Thymus (tissue), 11 donors: ENCODE data around the gene SLC38A8. TPM values are rescaled to one million over a fixed set of nuclear protein-coding genes. Genes with fewer than 3 reads are reported as not detected.

Experiments
- DNase-seq, 9 donors: peaks; one replicate each; pipeline ENCODE4 v3.0.0-alpha.2; 2013; ENCODE audit warnings: low spot score in 9 of 9, low read depth in 6 of 9, missing footprints in 1 of 9
- H3K27ac ChIP-seq, 2 donors: one replicate each; pipeline ENCODE4 v1.5.1; 2013; ENCODE audit warnings: control low read depth in 1 of 2, low read depth in 1 of 2, low read length in 1 of 2, mild to moderate bottlenecking in 1 of 2, moderate library complexity in 1 of 2
- H3K27me3 ChIP-seq, 2 donors: one replicate each; pipeline ENCODE4 v1.5.1; 2013; ENCODE audit warnings: low read length in 1 of 2; ENCODE audit not compliant: control insufficient read depth in 2 of 2, insufficient read depth in 1 of 2
- H3K36me3 ChIP-seq, 2 donors: one replicate each; pipeline ENCODE4 v1.5.1; 2013; ENCODE audit warnings: low read length in 1 of 2, mild to moderate bottlenecking in 1 of 2, moderate library complexity in 1 of 2; ENCODE audit not compliant: control insufficient read depth in 2 of 2, insufficient read depth in 2 of 2
- H3K4me1 ChIP-seq, 2 donors: one replicate each; pipeline ENCODE4 v1.5.1; 2013; ENCODE audit warnings: low read length in 2 of 2; ENCODE audit not compliant: control insufficient read depth in 2 of 2, insufficient read depth in 2 of 2
- H3K4me3 ChIP-seq, 2 donors: one replicate each; pipeline ENCODE4 v1.5.1; 2013; ENCODE audit warnings: low read length in 2 of 2, control low read depth in 1 of 2, mild to moderate bottlenecking in 1 of 2
- H3K9me3 ChIP-seq, 2 donors: one replicate each; pipeline ENCODE4 v1.5.1; 2013; ENCODE audit warnings: low read length in 1 of 2, mild to moderate bottlenecking in 1 of 2; ENCODE audit not compliant: control insufficient read depth in 2 of 2, insufficient read depth in 1 of 2
- WGBS: extraction: QIAGEN DNeasy Blood & Tissue Kit; methylation state at CpG from one replicate; pipeline ENCODE4 v1.1.7; 2013; 5-methylcytosine and 5-hydroxymethylcytosine counted together
- polyA plus RNA-seq: library from polyadenylated mRNA; stranded (reverse); fragments of 200-250 nt; gene quantifications from one replicate; pipeline ENCODE4 v1.2.3, GENCODE V29; 2013
- total RNA-seq: library from RNA; stranded (reverse); fragments of 120-200 nt; gene quantifications from one replicate; pipeline ENCODE4 v1.2.4, GENCODE V29; 2013
- donor health status: healthy.

SLC38A8 gene
- total and polyA plus RNA-seq, 2 donors, result 0.57 to 0.66 TPM

DNA sequence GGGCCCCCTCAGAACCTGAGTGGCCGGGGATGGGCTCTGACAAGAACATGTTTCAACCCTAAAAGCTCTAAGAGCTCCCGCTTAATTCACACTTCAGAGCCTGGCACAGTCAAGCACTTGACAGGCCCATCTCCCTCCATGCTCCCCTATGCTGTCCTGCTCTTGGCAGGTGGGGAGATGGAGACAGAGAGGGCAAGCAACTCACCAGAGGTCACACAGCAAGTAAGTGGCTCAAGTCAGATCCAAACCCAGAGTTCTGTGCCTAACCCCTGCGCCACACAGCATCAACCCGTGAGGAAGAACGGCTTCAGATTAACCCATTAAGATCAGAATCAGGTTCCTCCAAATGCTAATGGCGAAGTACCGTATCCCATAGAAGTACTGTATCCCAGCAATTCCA is 38.2 kb downstream of the SLC38A8 start:
- H3K27me3 ChIP-seq, result no peaks in the 10 kb centered on the region
- no peak for DNase-seq
- WGBS, result 90% methylated on average over 7 of the region's 7 CpGs

DNA sequence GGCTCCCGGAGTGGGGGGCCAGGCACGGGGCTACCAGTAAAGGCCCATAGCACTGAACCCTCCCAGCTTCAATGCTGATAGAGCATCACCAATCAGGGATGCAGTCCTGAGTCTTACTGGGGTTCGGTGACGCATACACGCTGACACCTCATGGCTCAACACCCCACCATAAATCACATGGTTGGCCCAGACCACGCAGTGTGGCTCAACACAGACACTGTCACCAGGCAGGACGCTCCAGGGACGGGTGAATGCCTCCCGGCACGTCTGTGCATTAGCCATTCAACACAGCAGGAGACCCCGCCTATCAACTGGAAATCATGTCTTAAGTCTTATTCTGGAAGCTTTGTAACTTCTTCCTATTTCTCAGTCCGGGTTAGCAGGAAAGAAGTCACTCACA is 39.6 kb downstream of the SLC38A8 start:
- H3K4me1 ChIP-seq, result no peaks in the 10 kb centered on the region
- H3K27me3 ChIP-seq, result no peaks in the 10 kb centered on the region
- H3K27ac ChIP-seq, result no peak overlapping the region
- DNase-seq, result no peak
- H3K9me3 ChIP-seq, result no peaks in the 10 kb centered on the region
- H3K36me3 ChIP-seq, result no peaks in the 10 kb centered on the region
- H3K4me3 ChIP-seq, result no peak overlapping the region
- 81% methylated on average over 12 of the region's 12 CpGs for WGBS

More for the DNA sequence above, 38.2 kb downstream of the SLC38A8 start:
- no peaks in the 10 kb centered on the region for H3K36me3 ChIP-seq
- H3K4me3 ChIP-seq, result no peak overlapping the region
- no peaks in the 10 kb centered on the region for H3K9me3 ChIP-seq
- H3K4me1 ChIP-seq, result no peaks in the 10 kb centered on the region
- no peak overlapping the region for H3K27ac ChIP-seq

DNA sequence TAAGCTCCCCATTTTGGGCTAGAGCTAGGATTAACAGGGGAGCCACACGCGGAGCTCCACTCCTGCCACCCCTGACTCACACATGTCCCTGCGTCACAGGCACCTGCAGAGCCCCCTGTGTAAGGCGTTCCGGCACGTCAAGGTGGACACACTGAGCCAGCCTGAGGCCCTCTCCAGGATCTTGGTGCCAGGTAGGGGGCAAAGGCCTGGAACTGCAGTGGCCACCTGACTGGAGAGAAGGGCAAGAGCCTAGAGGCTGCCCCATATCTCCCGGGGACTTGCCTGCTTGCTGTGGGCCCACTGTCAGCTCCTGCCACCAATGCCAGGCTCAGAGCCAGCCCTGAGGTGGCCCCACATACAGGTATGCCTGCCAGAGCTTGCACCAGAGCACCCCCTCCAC is 40.9 kb downstream of the SLC38A8 start:
- Histone ChIP-seq H3K36me3 (no peaks in the 10 kb centered on the region), H3K4me3 (no peak overlapping the region), H3K9me3 (no peaks in the 10 kb centered on the region), H3K27ac (no peak overlapping the region), H3K4me1 (no peaks in the 10 kb centered on the region), H3K27me3 (peaks cover 0 to 3% of the 10 kb centered on the region in 2 donors)
- 86% methylated on average over 7 of the region's 7 CpGs for WGBS
- no peak for DNase-seq

DNA sequence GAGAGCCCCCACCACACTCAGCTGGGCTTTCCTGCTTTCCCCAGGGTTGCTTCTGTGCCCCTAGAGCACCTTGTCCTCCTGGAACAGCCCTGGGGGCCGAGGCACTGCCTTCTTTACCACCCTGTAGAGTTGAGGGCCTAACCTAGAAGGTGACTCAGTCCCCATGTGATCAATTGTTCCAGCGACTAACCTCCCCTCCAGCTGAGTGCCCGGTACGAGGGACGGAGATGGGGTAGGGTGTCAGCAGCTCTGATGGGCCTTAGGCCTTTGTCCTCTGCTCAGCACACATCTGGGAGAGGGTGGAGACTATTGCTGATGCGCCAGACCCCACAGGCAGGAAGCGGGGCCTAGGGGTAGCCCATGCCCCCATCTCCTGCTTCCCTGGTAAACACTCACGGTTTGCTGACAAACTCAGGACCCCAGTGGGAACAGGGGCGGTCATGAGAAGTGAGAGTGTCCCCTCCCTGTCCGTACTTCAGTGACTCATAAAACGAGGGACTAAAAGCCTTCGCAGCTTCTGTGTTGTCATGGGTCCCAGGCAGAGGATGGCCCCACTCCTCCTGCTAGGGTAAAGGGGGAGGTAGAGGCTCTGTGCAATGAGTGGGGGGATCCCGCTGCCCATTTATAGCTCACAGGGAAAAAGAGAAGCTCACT is 41.5 kb downstream of the SLC38A8 start:
- Histone ChIP-seq H3K9me3 (no peaks in the 10 kb centered on the region), H3K4me1 (peaks cover 0 to under 1% of the 10 kb centered on the region in 2 donors), H3K4me3 (no peak overlapping the region), H3K36me3 (no peaks in the 10 kb centered on the region), H3K27me3 (peaks cover 0 to 7% of the 10 kb centered on the region in 2 donors), H3K27ac (no peak overlapping the region)
- WGBS, result 74% methylated on average over 13 of the region's 13 CpGs
- DNase-seq, result no peak

DNA sequence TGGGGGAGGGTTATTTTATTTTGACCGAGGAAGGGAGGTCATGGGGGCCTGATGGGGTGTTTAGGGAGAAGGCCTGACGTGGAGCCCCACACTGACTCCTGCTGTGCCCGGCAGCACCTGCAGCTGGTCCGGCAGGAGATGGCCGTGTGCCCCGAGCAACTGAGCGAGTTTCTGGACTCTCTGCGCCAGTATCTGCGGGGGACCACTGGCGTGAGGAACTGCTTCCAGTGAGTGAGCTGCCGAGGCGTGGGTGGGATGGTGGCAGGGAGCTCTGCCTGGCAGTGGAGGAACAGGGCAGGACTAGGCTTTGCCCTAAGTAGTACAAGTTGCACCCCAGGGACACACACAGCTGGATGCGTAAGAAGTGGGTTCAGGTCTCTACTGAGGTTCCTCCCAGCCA is 44.5 kb downstream of the SLC38A8 start:
- Histone ChIP-seq H3K27me3 (peaks cover 0 to 31% of the 10 kb centered on the region in 2 donors), H3K4me1 (peaks cover 2 to 7% of the 10 kb centered on the region in 2 donors), H3K4me3 (no peak overlapping the region), H3K27ac (no peak overlapping the region), H3K36me3 (no peaks in the 10 kb centered on the region), H3K9me3 (no peaks in the 10 kb centered on the region)
- 92% methylated on average over 13 of the region's 13 CpGs for WGBS
- no peak for DNase-seq

DNA sequence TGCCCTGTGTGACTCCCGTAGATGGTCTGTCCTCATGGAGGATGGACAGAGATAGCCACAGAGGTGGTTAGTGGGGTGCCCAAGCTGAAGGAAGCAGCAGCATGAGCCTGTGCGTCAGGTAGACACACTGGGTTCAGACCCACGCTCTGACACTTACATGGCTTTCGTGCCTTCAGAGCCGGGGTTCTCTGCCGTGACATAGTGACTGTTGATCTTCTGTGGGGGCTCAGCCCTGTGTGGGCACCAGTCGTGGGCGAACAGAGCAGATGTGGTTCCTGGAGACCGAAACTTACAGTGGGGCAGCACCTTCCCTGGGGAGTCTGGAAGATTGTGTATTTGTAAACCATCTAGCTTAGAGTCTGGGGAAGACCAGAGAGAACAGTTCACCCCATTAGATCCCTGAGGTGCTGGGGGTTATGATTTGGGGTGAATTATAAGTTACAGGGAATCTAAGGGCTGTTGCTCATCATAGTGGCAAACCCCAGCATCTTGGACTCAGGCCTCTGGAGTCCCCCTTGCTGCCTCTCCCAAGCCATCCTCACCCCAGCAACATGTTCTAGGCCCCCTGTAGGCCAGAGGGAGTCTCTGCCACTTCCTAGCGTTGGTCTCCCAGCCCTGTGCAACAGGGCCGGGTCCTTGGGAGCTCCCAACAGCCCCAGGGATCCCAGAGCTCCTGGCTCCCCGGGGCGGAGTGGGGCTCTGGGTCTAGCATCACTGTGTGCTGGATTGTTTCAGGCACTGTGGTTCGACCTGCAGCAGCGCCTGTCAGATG is 45.9 kb downstream of the SLC38A8 start:
- no peaks in the 10 kb centered on the region for H3K9me3 ChIP-seq
- 90% methylated on average over 15 of the region's 15 CpGs for WGBS
- no peaks in the 10 kb centered on the region for H3K36me3 ChIP-seq
- no peak overlapping the region for H3K27ac ChIP-seq
- H3K27me3 ChIP-seq, result peaks cover 0 to 35% of the 10 kb centered on the region in 2 donors
- no peak for DNase-seq
- H3K4me1 ChIP-seq, result peaks cover 2 to 7% of the 10 kb centered on the region in 2 donors
- no peak overlapping the region for H3K4me3 ChIP-seq

DNA sequence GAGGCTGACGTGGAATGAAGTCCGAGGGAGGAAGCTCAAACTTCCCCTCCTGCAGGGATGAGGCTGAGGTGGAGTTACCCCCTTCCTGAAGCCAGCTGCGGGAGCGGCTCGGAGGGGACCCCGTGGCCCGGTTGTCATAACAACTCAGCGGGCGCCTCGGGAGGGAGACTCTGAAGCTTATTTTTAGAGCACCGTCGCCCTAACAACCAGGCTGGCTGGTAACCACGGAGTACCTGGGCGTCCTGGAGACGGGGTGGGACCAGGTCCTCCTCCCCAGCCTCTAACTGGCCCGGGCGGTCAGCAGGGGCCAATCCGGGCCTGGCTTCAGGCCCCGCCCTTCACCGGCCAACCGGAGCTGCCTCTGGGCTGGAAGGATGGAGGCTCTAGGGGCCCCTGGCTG is 46.8 kb downstream of the SLC38A8 start:
- Histone ChIP-seq H3K4me1 (peaks cover 2 to 7% of the 10 kb centered on the region in 2 donors), H3K4me3 (no peak overlapping the region), H3K27me3 (peaks cover 0 to 35% of the 10 kb centered on the region in 2 donors), H3K9me3 (no peaks in the 10 kb centered on the region), H3K27ac (no peak overlapping the region), H3K36me3 (no peaks in the 10 kb centered on the region)
- DNase-seq, result peak in 3 of 9 donors; percentile 2 to 31 (median 3)
- 10% methylated on average over 21 of the region's 21 CpGs for WGBS

DNA sequence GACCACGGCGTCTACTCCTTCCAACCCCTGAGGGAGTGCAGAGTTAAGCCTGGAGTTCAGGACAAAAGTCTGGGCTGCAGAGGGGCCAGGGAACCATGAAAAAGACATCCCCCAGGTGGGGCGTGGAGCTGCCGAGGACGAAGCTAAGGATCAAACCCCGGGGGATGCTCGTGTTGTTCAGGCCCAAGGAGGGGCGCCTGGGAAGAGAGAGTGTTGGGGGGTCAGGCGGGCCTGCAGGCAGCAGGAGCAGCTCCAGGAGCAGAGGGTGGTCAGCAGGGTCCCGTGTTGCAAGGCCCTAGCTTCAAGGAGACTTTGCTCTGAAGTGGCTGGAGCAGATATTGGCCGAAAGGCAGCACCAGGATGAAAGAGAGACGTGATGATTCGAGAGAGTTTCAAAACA is 47.9 kb downstream of the SLC38A8 start:
- Histone ChIP-seq H3K27me3 (peaks cover 0 to 35% of the 10 kb centered on the region in 2 donors), H3K27ac (no peak overlapping the region), H3K4me3 (no peak overlapping the region), H3K9me3 (no peaks in the 10 kb centered on the region), H3K36me3 (no peaks in the 10 kb centered on the region), H3K4me1 (peaks cover 2 to 7% of the 10 kb centered on the region in 2 donors)
- no peak for DNase-seq
- 82% methylated on average over 13 of the region's 13 CpGs for WGBS

DNA sequence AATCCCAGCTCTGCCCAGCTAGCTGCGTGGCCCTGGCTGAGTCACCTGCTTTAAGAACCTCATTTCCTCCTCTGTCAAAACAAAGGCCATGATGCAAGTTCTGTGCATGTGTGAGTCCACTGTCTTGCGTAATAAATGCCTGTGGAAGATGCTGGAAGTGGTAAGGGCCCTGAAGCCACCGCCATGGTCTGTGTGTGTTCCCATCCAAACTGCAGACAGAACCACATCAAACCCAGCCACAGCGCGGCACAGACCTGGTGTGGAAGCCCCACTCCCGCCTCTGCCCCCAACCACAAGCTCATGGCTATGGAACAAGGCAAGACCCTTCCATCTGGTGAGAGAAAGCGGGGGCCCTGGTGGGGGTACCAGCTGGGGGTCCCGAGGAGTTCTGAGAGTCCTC is 48.5 kb downstream of the SLC38A8 start:
- peaks cover 2 to 7% of the 10 kb centered on the region in 2 donors for H3K4me1 ChIP-seq
- peaks cover 0 to 38% of the 10 kb centered on the region in 2 donors for H3K27me3 ChIP-seq
- no peak overlapping the region for H3K4me3 ChIP-seq
- no peak overlapping the region for H3K27ac ChIP-seq
- no peaks in the 10 kb centered on the region for H3K9me3 ChIP-seq
- no peak for DNase-seq
- WGBS, result 34% methylated on average over 8 of the region's 8 CpGs
- H3K36me3 ChIP-seq, result no peaks in the 10 kb centered on the region
